Suprapubic skin (tissue), 4 donors: ENCODE data around the gene PDXDC1.

Experiments used
- EP300 ChIP-seq: sonication (generic); formaldehyde crosslinking; IDR thresholded peaks from one replicate; pipeline ENCODE4 v1.6.1; 2017; ENCODE audit warnings: antibody characterized with exemption
- POLR2A ChIP-seq, 2 donors: fragments of 450-650 bp; IDR thresholded peaks; one replicate each; pipeline ENCODE4 v1.6.1; 2017; ENCODE audit warnings: antibody characterized with exemption in 2 of 2, mild to moderate bottlenecking in 2 of 2, moderate library complexity in 2 of 2
- POLR2AphosphoS5 ChIP-seq, 3 donors: sonication (generic); formaldehyde crosslinking; IDR thresholded peaks; one replicate each; pipeline ENCODE4 v1.6.1; 2017; ENCODE audit warnings: antibody characterized with exemption in 3 of 3
- TF ChIP-seq, protein P1 (sequence below), 2 donors: fragments of 200-600 bp in 1 of 2; fragments of 450-650 bp in 1 of 2; sonication (generic) in 1 of 2; IDR thresholded peaks; one replicate each; pipeline ENCODE4 v1.5.1; 2016 to 2019; ENCODE audit warnings: antibody characterized with exemption in 2 of 2, mild to moderate bottlenecking in 1 of 2, moderate library complexity in 1 of 2

DNA sequence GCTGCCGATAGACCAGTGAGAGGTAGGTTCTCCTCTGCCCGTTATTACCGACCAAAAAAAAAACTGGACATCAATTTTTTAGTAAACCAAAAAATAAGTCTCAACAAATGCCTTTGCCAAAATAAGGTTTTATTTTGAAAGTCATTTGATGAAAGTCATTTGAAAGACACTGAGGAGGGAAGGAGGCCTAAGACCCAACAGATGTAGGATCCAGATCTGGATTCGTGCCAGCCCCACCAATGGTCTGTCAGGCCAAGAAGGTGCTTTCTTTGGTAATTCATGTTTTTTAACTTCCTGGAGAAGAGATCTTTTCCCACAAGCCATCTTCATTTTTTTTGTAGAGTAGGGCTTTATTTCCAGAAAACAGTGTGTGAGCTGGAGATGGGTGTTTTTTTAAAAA lies 62.9 kb downstream of the PDXDC1 start:
- TF ChIP-seq, protein P1, sequence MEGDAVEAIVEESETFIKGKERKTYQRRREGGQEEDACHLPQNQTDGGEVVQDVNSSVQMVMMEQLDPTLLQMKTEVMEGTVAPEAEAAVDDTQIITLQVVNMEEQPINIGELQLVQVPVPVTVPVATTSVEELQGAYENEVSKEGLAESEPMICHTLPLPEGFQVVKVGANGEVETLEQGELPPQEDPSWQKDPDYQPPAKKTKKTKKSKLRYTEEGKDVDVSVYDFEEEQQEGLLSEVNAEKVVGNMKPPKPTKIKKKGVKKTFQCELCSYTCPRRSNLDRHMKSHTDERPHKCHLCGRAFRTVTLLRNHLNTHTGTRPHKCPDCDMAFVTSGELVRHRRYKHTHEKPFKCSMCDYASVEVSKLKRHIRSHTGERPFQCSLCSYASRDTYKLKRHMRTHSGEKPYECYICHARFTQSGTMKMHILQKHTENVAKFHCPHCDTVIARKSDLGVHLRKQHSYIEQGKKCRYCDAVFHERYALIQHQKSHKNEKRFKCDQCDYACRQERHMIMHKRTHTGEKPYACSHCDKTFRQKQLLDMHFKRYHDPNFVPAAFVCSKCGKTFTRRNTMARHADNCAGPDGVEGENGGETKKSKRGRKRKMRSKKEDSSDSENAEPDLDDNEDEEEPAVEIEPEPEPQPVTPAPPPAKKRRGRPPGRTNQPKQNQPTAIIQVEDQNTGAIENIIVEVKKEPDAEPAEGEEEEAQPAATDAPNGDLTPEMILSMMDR (IDR thresholded peaks at IDR 0.05): no peak
- no peak for TF ChIP-seq POLR2A (IDR thresholded peaks at IDR 0.05)
- TF ChIP-seq EP300: no peak
- TF ChIP-seq POLR2AphosphoS5 (IDR thresholded peaks at IDR 0.05): no peak
